ENCODE measurements around the gene B3GALT5. TPM values are rescaled to one million over a fixed set of nuclear protein-coding genes. Genes with fewer than 3 reads are reported as not detected.

The B3GALT5 gene
- total and polyA plus RNA-seq, 2 of the 4 experiments (the other 2 are of a cell fraction) = 0.05 to 0.18 TPM

DNA sequence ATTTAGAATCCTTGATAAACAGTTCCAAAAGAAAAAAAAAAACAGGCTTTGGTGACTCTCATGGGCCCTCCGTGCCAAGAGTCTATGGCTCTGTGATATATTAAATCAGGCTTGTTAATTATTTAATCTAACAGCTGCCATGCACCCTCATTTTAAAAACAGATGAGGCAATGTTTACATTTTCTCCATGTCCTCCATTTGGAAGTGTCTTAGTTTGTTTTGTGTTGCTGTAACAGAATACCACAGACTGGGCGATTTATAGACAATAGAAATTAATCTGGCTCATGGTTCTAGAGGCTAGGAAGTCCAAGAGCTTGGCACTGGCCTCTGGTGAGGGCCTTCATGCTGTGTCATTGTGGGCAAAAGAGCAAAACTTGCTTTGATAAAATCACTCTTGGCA, 58.0 kb downstream of the B3GALT5 start:
- Histone ChIP-seq H3K23ac (ENCODE audit: low read depth, low read length) (no peak overlapping the region), H2BK5ac (ENCODE audit: low read depth, low read length, poor library complexity, severe bottlenecking) (no peak overlapping the region), H3K27me3 (ENCODE audit: control insufficient read depth, insufficient read depth, low read length) (peaks cover 2% of the 10 kb centered on the region), H2AK5ac (ENCODE audit: low read depth, low read length) (no peak overlapping the region), H3K36me3 (ENCODE audit: control insufficient read depth, insufficient read depth, low read length) (no peaks in the 10 kb centered on the region), H2BK20ac (ENCODE audit: low read depth, low read length) (no peak overlapping the region), H4K8ac (ENCODE audit: low read depth in 2 of 2, low read length in 2 of 2) (no peak overlapping the region), H3K79me1 (ENCODE audit: low read depth in 1 of 2, low read length in 2 of 2) (no peaks in the 10 kb centered on the region), H3K4me2 (ENCODE audit: low read depth, low read length) (no peak overlapping the region), H3K14ac (replicated peaks; ENCODE audit: low read depth, low read length) (no peak overlapping the region), H3K9me3 (ENCODE audit: control insufficient read depth, insufficient read depth, low read length) (peaks cover 7% of the 10 kb centered on the region; the same call in 1 of the 2 replicates), H2AFZ (replicated peaks; ENCODE audit: low read length, poor library complexity) (no peak overlapping the region), H2BK120ac (ENCODE audit: low read depth, low read length) (no peak overlapping the region), H3K4ac (ENCODE audit: low read depth, low read length) (no peak overlapping the region), H3K4me3 (ENCODE audit: insufficient read depth, low read depth, low read length) (no peak overlapping the region), H3K56ac (ENCODE audit: extremely low read depth, insufficient read depth, low read length) (no peak overlapping the region), H3K9me1 (ENCODE audit: insufficient read depth, low read length) (no peaks in the 10 kb centered on the region), H2BK15ac (ENCODE audit: low read depth, low read length) (no peak overlapping the region), H3K18ac (ENCODE audit: low read depth, low read length) (no peak overlapping the region), H3K9ac (ENCODE audit: low read depth, low read length) (no peak overlapping the region), H3K4me1 (ENCODE audit: control insufficient read depth, insufficient read depth, low read length) (no peaks in the 10 kb centered on the region), H4K91ac (ENCODE audit: insufficient read depth, low read depth, low read length) (no peak overlapping the region), H4K20me1 (ENCODE audit: insufficient read depth, low read length) (no peaks in the 10 kb centered on the region), H4K5ac (ENCODE audit: low read depth, low read length) (no peak overlapping the region), H2AK9ac (replicated peaks; ENCODE audit: low read depth, low read length, poor library complexity) (no peak overlapping the region), H3K27ac (ENCODE audit: insufficient read depth, low read length) (no peak overlapping the region)
- intact Hi-C loops (cut with micrococcal nuclease) (no loop called here), in situ Hi-C loops (cut with MboI; ENCODE audit: low sequenced_read_pairs) (no loop called here), dilution Hi-C loops (cut with HindIII; ENCODE audit: low sequenced_read_pairs, unreplicated experiment) (no loop called here)
- no CpG with 5 or more reads among the region's 2 CpGs for WGBS, 2 experiments (ENCODE audit: extremely low coverage in 2 of 2, insufficient read length in 1 of 2)
- no TSS peak for BruUV-seq (replicated peaks)
- DNase-seq (no peak), ATAC-seq (ENCODE audit: low read depth) (no peak)
- CTCF ChIA-PET = no interaction called here
- TF ChIP-seq CEBPB (IDR thresholded peaks at IDR 0.05; ENCODE audit: low read depth, low read length) (no peak), MAZ (IDR thresholded peaks at IDR 0.05; ENCODE audit: borderline replicate concordance, low read depth, low read length) (no peak), SMC3 (IDR thresholded peaks at IDR 0.05; ENCODE audit: low read depth, low read length) (no peak), MAFK (IDR thresholded peaks at IDR 0.05; ENCODE audit: low read depth, low read length) (no peak), POLR2A (IDR thresholded peaks at IDR 0.05; ENCODE audit: low read depth, low read length) (no peak), BHLHE40 (IDR thresholded peaks at IDR 0.05; ENCODE audit: low read depth, low read length) (no peak), ELK1 (IDR thresholded peaks at IDR 0.05; ENCODE audit: borderline replicate concordance, low read depth, low read length) (no peak), CHD1 (IDR thresholded peaks at IDR 0.05; ENCODE audit: low read depth, low read length) (no peak), MXI1 (IDR thresholded peaks at IDR 0.05; ENCODE audit: borderline replicate concordance, low read depth, low read length) (no peak), NFE2L2 (IDR thresholded peaks at IDR 0.05; ENCODE audit: low read depth, low read length) (no peak), RFX5 (IDR thresholded peaks at IDR 0.05; ENCODE audit: low read depth, low read length) (no peak), USF2 (IDR thresholded peaks at IDR 0.05; ENCODE audit: low read depth, low read length) (no peak), RAD21 (IDR thresholded peaks at IDR 0.05; ENCODE audit: low read length) (no peak), FOS (IDR thresholded peaks at IDR 0.05; ENCODE audit: low read depth, low read length) (no peak), RCOR1 (IDR thresholded peaks at IDR 0.05; ENCODE audit: insufficient replicate concordance, low read length) (no peak)
- TF ChIP-seq, protein P1, sequence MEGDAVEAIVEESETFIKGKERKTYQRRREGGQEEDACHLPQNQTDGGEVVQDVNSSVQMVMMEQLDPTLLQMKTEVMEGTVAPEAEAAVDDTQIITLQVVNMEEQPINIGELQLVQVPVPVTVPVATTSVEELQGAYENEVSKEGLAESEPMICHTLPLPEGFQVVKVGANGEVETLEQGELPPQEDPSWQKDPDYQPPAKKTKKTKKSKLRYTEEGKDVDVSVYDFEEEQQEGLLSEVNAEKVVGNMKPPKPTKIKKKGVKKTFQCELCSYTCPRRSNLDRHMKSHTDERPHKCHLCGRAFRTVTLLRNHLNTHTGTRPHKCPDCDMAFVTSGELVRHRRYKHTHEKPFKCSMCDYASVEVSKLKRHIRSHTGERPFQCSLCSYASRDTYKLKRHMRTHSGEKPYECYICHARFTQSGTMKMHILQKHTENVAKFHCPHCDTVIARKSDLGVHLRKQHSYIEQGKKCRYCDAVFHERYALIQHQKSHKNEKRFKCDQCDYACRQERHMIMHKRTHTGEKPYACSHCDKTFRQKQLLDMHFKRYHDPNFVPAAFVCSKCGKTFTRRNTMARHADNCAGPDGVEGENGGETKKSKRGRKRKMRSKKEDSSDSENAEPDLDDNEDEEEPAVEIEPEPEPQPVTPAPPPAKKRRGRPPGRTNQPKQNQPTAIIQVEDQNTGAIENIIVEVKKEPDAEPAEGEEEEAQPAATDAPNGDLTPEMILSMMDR (conservative IDR thresholded peaks at IDR 0.05; ENCODE audit: low read depth, low read length) = no peak
- POLR2A ChIA-PET (ENCODE audit: unreplicated experiment) = no interaction called here
